ENCODE measurements around the gene CASP8AP2. TPM values are rescaled to one million over a fixed set of nuclear protein-coding genes. Genes with fewer than 3 reads are reported as not detected.
A peak's percentile ranks its signal among the peaks of the same experiment; 100 is the strongest.

Gene CASP8AP2
- total and polyA plus RNA-seq, 2 experiments from 2014 or later, result 31.3 to 75.5 TPM

DNA sequence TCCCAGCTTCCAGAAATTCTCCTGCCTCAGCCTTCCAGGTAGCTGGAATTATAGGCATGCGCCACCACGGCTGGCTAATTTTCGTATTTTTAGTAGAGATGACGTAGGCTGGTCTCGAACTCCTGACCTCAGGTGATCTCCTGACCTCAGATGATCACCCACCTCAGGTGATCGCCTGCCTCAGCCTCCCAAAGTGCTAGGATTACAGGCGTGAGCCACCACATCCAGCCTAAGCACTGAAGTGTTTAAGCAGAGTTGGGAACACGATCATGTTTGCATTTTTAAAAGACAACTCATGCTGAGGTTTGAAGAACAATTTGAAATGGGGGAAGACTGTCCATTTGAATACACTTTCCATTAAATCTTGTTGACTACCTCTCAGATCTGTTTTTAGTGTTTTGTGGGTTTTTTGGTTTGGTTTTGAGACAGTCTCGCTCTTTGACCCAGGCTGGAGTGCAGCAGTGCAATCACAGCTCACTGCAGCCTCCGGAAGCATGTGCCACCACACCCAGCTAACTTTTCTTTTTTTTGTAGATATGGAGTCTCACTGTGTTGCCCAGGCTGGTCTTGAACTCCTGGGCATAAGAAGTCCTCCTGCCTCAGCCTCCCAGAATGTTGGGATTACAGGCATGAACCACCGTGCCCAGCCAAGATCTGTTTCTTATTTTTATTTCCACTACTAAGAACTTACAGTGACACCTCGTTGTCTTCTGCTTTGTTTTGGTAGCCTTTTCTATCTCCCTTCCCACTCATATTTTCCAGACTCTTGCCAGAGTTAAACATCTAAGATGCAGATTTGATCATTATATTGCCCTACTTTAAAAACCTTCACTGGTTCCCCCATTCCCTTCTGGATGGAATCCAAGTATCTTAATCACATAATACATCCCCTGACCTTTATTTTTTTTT is 5.5 kb downstream of the CASP8AP2 start:
- DNase-seq (ENCODE audit: low spot score) (no peak), ATAC-seq (no peak)
- Histone ChIP-seq H3F3A (replicated peaks; ENCODE audit: low read depth) (no peaks in the 10 kb centered on the region; the same call in 1 of the 2 replicates), H3K4me2 (no peak overlapping the region), H2AFZ (no peak overlapping the region), H3K9me2 (ENCODE audit: insufficient read depth) (no peaks in the 10 kb centered on the region), H3K79me2 (replicated peaks; ENCODE audit: insufficient read depth) (peaks cover 99% of the 10 kb centered on the region), H3K27me3 (ENCODE audit: insufficient read depth) (no peaks in the 10 kb centered on the region), H3K4me3 (no peak overlapping the region), H4K20me1 (replicated peaks; ENCODE audit: insufficient read depth) (peaks cover 31% of the 10 kb centered on the region), H3K36me3 (ENCODE audit: insufficient read depth) (peaks cover 23% of the 10 kb centered on the region; the same call in 1 of the 2 replicates), H3K27ac (ENCODE audit: low read depth) (peak overlapping the region; percentile 39; the same call in 1 of the 2 replicates), H3K4me1 (ENCODE audit: insufficient read depth) (peaks cover 11% of the 10 kb centered on the region; the same call in 1 of the 2 replicates)
- Mint-ChIP-seq H3K4me1 (no peaks in the 10 kb centered on the region; the same call in 2 of the 3 replicates), H3K9me3 (no peaks in the 10 kb centered on the region), H3K27me3 (ENCODE audit: insufficient read depth, low read depth, poor library complexity) (no peaks in the 10 kb centered on the region), H3K27ac (no peak overlapping the region), H3K4me3 (no peak overlapping the region), H3K36me3 (ENCODE audit: low read depth) (peaks cover 73% of the 10 kb centered on the region)
- no peak for TF ChIP-seq EZH2phosphoT487 (IDR thresholded peaks at IDR 0.05; ENCODE audit: unreplicated experiment)
- TF ChIP-seq, protein P1, sequence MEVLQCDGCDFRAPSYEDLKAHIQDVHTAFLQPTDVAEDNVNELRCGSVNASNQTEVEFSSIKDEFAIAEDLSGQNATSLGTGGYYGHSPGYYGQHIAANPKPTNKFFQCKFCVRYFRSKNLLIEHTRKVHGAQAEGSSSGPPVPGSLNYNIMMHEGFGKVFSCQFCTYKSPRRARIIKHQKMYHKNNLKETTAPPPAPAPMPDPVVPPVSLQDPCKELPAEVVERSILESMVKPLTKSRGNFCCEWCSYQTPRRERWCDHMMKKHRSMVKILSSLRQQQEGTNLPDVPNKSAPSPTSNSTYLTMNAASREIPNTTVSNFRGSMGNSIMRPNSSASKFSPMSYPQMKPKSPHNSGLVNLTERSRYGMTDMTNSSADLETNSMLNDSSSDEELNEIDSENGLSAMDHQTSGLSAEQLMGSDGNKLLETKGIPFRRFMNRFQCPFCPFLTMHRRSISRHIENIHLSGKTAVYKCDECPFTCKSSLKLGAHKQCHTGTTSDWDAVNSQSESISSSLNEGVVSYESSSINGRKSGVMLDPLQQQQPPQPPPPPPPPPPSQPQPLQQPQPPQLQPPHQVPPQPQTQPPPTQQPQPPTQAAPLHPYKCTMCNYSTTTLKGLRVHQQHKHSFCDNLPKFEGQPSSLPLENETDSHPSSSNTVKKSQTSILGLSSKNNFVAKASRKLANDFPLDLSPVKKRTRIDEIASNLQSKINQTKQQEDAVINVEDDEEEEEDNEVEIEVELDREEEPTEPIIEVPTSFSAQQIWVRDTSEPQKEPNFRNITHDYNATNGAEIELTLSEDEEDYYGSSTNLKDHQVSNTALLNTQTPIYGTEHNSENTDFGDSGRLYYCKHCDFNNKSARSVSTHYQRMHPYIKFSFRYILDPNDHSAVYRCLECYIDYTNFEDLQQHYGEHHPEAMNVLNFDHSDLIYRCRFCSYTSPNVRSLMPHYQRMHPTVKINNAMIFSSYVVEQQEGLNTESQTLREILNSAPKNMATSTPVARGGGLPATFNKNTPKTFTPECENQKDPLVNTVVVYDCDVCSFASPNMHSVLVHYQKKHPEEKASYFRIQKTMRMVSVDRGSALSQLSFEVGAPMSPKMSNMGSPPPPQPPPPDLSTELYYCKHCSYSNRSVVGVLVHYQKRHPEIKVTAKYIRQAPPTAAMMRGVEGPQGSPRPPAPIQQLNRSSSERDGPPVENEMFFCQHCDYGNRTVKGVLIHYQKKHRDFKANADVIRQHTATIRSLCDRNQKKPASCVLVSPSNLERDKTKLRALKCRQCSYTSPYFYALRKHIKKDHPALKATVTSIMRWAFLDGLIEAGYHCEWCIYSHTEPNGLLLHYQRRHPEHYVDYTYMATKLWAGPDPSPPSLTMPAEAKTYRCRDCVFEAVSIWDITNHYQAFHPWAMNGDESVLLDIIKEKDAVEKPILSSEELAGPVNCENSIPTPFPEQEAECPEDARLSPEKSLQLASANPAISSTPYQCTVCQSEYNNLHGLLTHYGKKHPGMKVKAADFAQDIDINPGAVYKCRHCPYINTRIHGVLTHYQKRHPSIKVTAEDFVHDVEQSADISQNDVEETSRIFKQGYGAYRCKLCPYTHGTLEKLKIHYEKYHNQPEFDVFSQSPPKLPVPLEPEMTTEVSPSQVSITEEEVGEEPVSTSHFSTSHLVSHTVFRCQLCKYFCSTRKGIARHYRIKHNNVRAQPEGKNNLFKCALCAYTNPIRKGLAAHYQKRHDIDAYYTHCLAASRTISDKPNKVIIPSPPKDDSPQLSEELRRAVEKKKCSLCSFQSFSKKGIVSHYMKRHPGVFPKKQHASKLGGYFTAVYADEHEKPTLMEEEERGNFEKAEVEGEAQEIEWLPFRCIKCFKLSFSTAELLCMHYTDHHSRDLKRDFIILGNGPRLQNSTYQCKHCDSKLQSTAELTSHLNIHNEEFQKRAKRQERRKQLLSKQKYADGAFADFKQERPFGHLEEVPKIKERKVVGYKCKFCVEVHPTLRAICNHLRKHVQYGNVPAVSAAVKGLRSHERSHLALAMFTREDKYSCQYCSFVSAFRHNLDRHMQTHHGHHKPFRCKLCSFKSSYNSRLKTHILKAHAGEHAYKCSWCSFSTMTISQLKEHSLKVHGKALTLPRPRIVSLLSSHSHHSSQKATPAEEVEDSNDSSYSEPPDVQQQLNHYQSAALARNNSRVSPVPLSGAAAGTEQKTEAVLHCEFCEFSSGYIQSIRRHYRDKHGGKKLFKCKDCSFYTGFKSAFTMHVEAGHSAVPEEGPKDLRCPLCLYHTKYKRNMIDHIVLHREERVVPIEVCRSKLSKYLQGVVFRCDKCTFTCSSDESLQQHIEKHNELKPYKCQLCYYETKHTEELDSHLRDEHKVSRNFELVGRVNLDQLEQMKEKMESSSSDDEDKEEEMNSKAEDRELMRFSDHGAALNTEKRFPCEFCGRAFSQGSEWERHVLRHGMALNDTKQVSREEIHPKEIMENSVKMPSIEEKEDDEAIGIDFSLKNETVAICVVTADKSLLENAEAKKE (CRISPR knock-in tag; IDR thresholded peaks at IDR 0.05), result no peak

DNA sequence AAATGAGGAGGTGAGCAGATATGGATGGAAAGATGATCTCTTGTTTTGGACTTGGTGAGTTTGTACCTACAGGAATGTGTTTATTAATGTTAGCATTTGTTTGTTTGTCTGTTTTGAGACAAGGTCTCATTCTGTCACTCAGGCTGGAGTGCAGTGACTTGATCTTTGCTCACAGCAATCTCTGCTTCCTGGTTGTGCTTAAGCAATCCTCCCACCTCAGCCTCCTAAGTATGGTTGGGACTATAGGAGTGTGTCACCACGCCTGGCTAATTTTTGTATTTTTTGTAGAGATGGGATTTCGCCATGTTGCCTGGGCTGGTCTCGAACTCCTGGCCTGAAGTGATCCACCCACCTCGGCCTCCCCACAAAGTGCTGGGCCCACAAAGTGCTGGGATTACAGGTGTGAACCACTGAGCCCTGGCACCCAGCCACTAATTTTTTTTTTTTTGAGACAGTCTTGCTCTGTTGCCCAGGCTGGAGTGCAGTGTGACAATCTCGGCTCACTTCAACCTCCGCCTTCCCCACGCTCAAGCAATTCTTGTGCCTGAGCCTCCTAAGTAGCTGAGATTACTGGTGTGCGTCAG is 7.1 kb downstream of the CASP8AP2 start:
- no peak overlapping the region for H3K4me3 Mint-ChIP-seq
- no peaks in the 10 kb centered on the region for H3K4me1 Mint-ChIP-seq
- Histone ChIP-seq H3F3A (replicated peaks; ENCODE audit: low read depth) (no peaks in the 10 kb centered on the region), H3K9me2 (ENCODE audit: insufficient read depth) (no peaks in the 10 kb centered on the region), H3K27me3 (ENCODE audit: insufficient read depth) (no peaks in the 10 kb centered on the region), H2AFZ (no peak overlapping the region), H3K36me3 (ENCODE audit: insufficient read depth) (peaks cover 23% of the 10 kb centered on the region), H3K79me2 (replicated peaks; ENCODE audit: insufficient read depth) (peaks cover 99% of the 10 kb centered on the region), H4K20me1 (replicated peaks; ENCODE audit: insufficient read depth) (peaks cover 41% of the 10 kb centered on the region), H3K4me3 (no peak overlapping the region), H3K4me2 (no peak overlapping the region), H3K27ac (ENCODE audit: low read depth) (0 out of 2 replicates have a peak overlapping the region, but pooled peaks have one; percentile 30), H3K4me1 (ENCODE audit: insufficient read depth) (no peaks in the 10 kb centered on the region)
- DNase-seq (ENCODE audit: low spot score), result no peak
- no peaks in the 10 kb centered on the region for H3K27me3 Mint-ChIP-seq (ENCODE audit: insufficient read depth, low read depth, poor library complexity)
- no peak overlapping the region for H3K27ac Mint-ChIP-seq
- ATAC-seq, result no peak
- peaks cover 62% of the 10 kb centered on the region for H3K36me3 Mint-ChIP-seq (ENCODE audit: low read depth)
- H3K9me3 Mint-ChIP-seq, result no peaks in the 10 kb centered on the region
- TF ChIP-seq, protein P2, sequence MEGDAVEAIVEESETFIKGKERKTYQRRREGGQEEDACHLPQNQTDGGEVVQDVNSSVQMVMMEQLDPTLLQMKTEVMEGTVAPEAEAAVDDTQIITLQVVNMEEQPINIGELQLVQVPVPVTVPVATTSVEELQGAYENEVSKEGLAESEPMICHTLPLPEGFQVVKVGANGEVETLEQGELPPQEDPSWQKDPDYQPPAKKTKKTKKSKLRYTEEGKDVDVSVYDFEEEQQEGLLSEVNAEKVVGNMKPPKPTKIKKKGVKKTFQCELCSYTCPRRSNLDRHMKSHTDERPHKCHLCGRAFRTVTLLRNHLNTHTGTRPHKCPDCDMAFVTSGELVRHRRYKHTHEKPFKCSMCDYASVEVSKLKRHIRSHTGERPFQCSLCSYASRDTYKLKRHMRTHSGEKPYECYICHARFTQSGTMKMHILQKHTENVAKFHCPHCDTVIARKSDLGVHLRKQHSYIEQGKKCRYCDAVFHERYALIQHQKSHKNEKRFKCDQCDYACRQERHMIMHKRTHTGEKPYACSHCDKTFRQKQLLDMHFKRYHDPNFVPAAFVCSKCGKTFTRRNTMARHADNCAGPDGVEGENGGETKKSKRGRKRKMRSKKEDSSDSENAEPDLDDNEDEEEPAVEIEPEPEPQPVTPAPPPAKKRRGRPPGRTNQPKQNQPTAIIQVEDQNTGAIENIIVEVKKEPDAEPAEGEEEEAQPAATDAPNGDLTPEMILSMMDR (conservative IDR thresholded peaks at IDR 0.05; ENCODE audit: low read depth in 2 of 2), result no peak
- TF ChIP-seq NANOG (IDR thresholded peaks at IDR 0.05; ENCODE audit: borderline replicate concordance) (no peak), POLR2AphosphoS5 (IDR thresholded peaks at IDR 0.05; ENCODE audit: low read depth) (no peak), ZNF331 (CRISPR knock-in tag; IDR thresholded peaks at IDR 0.05; ENCODE audit: low read depth) (no peak), JUNB (IDR thresholded peaks at IDR 0.05; ENCODE audit: unreplicated experiment) (no peak)
